Skeletal muscle tissue (tissue), 4 donors: ENCODE data around the gene SLC7A1. TPM values are rescaled to one million over a fixed set of nuclear protein-coding genes. Genes with fewer than 3 reads are reported as not detected.

Experiments
- H3K27ac ChIP-seq: one replicate; pipeline ENCODE4 v1.7.0; 2013; ENCODE audit warnings: mild to moderate bottlenecking, low read depth, low read length, inconsistent platforms
- H3K27me3 ChIP-seq, 3 donors: one replicate each; pipeline ENCODE4 v1.7.0; 2013; ENCODE audit warnings: low read length in 3 of 3; ENCODE audit not compliant: control insufficient read depth in 3 of 3, insufficient read depth in 3 of 3
- H3K36me3 ChIP-seq, 3 donors: one replicate each; pipeline ENCODE4 v1.7.0; 2013; ENCODE audit warnings: low read length in 3 of 3; ENCODE audit not compliant: control insufficient read depth in 3 of 3, insufficient read depth in 3 of 3
- H3K4me1 ChIP-seq, 3 donors: one replicate each; pipeline ENCODE4 v1.7.0; 2013; ENCODE audit warnings: low read length in 3 of 3, mild to moderate bottlenecking in 3 of 3; ENCODE audit not compliant: control insufficient read depth in 3 of 3, insufficient read depth in 3 of 3
- H3K4me3 ChIP-seq, 3 donors: one replicate each; pipeline ENCODE4 v1.7.0; 2013; ENCODE audit warnings: low read length in 3 of 3
- H3K9ac ChIP-seq, 3 donors: one replicate each; pipeline ENCODE4 v1.7.0; 2013; ENCODE audit warnings: low read length in 3 of 3, mild to moderate bottlenecking in 3 of 3, moderate library complexity in 2 of 3, low read depth in 1 of 3
- H3K9me3 ChIP-seq, 3 donors: one replicate each; pipeline ENCODE4 v1.7.0; 2013; ENCODE audit warnings: low read length in 3 of 3; ENCODE audit not compliant: control insufficient read depth in 3 of 3
- total RNA-seq: library from RNA; depleted of rRNA; stranded (reverse); fragments of >200 nt; gene quantifications from one replicate; pipeline ENCODE4 v1.2.3, GENCODE V29; 2014
- donor health status: Osteomylitis.

SLC7A1 gene
- total RNA-seq, 1 donor from 2014 or later: 4.2 TPM

DNA sequence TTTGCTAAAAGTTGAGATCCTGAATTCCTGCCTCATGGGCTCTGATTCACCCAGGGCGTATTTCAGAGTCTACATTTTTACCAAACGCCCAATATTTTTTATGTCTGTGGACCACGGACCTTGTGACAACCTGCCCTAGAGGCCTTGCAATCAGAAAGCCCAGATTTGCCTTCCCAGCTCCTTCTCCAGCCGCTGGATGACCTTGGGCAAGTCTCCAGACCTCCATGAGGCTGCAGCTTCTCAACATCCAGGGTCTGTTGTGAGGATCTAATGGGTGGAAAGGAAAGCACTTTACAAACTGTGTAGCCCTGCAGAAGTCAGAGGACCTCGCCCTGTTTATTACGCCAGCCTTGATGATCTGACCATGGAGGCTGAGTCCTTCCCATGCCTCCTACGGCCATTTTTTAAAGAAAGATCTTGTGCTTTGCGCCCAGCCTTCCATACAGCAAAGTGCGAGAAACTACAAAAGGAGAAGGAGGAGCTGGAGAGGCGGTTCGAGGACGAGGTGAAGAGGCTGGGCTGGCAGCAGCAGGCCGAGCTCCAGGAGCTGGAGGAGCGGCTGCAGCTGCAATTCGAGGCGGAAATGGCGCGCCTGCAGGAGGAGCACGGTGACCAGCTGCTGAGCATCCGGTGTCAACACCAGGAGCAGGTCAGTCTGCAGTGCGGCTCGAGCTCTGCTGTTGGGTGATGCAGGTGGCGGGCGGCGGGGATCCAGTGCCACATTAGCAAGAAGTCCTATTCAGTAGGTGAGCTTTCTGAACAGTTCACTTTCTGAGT lies 115.6 kb downstream of the SLC7A1 start:
- Histone ChIP-seq H3K27ac (no peak overlapping the region), H3K4me1 (no peaks in the 10 kb centered on the region), H3K4me3 (no peak overlapping the region), H3K36me3 (no peaks in the 10 kb centered on the region), H3K9me3 (no peaks in the 10 kb centered on the region), H3K27me3 (peaks cover 2 to 4% (median 4%) of the 10 kb centered on the region in 3 donors), H3K9ac (no peak overlapping the region)

DNA sequence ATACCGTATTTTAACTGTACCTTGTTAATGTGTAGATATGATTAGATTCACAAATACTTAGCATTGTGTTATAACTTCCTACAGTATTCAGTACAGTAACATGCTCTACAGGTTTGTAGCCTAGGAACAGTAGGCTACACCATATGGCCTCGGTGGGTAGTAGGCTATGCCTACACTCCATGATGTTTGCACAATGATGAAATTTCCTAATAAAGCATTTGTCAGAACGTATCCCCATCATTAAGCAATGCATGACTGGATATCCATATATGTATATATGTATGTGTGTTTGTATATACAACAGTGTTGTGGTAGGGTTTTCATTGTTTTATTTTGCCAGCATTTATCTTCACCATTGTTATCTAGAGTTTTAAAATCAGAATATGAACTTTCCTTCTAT lies 119.4 kb downstream of the SLC7A1 start:
- H3K27ac ChIP-seq: no peak overlapping the region
- no peaks in the 10 kb centered on the region for H3K4me1 ChIP-seq
- no peaks in the 10 kb centered on the region for H3K9me3 ChIP-seq
- H3K36me3 ChIP-seq: no peaks in the 10 kb centered on the region
- H3K27me3 ChIP-seq: peaks cover 2 to 4% (median 4%) of the 10 kb centered on the region in 3 donors
- no peak overlapping the region for H3K9ac ChIP-seq
- H3K4me3 ChIP-seq: no peak overlapping the region

DNA sequence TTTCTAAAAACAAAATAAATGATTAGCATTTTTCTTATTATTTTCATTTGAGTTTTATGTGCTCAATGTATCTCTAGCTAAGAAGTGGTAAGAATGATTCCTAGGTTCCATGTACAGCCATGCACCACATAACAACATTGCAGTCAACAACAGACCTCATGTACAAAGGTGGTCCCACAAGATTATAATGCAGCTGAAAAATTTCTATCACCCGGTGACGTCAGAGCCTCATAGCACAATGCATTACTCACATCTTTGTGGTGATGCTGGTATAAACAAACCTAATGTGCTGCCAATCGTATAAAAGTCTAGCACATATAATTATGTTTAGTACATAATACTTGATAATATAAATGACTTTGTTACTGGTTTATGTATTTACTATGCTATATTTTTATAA lies 120.5 kb downstream of the SLC7A1 start:
- Histone ChIP-seq H3K4me3 (no peak overlapping the region), H3K9ac (no peak overlapping the region), H3K36me3 (no peaks in the 10 kb centered on the region), H3K27me3 (peaks cover 0 to under 1% (median 0%) of the 10 kb centered on the region in 3 donors), H3K27ac (no peak overlapping the region), H3K4me1 (no peaks in the 10 kb centered on the region), H3K9me3 (no peaks in the 10 kb centered on the region)

DNA sequence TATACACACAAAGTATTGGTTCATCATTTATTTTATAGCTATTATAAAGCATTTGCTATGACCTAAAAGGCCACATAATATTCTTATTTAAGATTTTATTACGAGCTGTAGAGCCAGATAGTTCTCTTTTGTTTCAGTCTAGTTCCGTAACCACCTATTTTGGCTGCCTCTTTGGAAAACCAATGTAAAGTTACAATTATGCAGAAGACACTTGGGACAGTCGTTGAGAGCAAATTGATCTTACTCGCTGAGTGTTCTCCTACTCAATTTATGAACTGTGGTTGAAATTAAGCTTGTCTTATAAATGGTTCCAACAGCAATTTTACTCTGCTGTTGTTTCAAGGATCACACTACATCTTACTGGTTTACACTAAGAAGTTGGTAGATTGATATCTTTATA lies 122.3 kb downstream of the SLC7A1 start:
- no peak overlapping the region for H3K9ac ChIP-seq
- H3K27me3 ChIP-seq: no peaks in the 10 kb centered on the region
- no peaks in the 10 kb centered on the region for H3K36me3 ChIP-seq
- H3K4me1 ChIP-seq: no peaks in the 10 kb centered on the region
- no peaks in the 10 kb centered on the region for H3K9me3 ChIP-seq
- no peak overlapping the region for H3K27ac ChIP-seq
- no peak overlapping the region for H3K4me3 ChIP-seq

DNA sequence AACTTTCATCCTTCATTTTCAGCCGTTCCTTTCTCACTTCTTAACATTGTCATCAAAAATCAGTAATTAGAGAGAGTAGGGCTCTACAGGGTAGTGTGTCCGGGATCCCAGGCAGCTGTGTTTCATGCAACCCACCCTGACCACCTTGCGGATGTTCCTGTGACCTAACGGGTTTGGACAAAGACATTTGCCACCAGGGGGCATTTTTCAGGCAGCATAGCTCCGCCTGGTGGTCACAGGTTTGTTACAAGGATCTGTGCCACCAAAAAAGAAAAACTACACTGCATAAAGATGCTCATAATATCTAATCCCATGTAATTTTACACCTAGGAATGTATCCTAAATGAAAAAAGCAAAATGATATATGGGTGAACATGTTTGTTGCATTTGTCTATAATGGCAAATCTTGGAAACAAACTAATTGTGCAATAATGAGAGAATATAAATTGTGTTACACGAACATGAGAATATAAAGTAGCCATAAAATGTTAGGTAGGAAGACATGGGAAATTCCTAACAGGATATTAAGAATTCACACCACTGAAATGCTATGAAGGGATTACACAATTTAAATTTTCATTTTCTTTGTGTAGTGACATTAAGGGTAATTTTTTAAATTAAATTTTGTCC lies 123.0 kb downstream of the SLC7A1 start:
- Histone ChIP-seq H3K4me3 (no peak overlapping the region), H3K9ac (no peak overlapping the region), H3K9me3 (no peaks in the 10 kb centered on the region), H3K27ac (no peak overlapping the region), H3K36me3 (no peaks in the 10 kb centered on the region), H3K27me3 (no peaks in the 10 kb centered on the region), H3K4me1 (no peaks in the 10 kb centered on the region)

DNA sequence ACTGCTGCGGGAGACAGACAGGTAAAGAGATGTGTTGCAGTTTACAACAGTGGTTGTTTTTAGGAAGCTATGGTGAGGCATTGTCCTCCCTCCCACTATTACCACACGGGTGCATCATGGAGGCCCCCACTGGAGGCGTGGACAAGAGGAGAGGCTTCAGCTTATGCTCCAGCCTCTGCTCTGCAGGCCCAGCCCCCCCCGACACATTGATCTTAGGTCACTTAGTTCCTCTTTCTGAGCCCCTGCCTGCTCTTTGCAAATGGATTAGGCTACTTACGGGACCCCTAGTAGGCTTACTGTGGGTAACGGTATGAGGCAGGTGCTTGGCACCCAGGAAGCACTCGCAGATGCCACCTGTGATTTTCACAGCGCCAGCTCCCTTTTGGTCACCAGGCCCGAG lies 123.9 kb downstream of the SLC7A1 start:
- Histone ChIP-seq H3K27me3 (no peaks in the 10 kb centered on the region), H3K9me3 (no peaks in the 10 kb centered on the region), H3K9ac (no peak overlapping the region), H3K36me3 (no peaks in the 10 kb centered on the region), H3K4me1 (no peaks in the 10 kb centered on the region), H3K4me3 (no peak overlapping the region), H3K27ac (no peak overlapping the region)

DNA sequence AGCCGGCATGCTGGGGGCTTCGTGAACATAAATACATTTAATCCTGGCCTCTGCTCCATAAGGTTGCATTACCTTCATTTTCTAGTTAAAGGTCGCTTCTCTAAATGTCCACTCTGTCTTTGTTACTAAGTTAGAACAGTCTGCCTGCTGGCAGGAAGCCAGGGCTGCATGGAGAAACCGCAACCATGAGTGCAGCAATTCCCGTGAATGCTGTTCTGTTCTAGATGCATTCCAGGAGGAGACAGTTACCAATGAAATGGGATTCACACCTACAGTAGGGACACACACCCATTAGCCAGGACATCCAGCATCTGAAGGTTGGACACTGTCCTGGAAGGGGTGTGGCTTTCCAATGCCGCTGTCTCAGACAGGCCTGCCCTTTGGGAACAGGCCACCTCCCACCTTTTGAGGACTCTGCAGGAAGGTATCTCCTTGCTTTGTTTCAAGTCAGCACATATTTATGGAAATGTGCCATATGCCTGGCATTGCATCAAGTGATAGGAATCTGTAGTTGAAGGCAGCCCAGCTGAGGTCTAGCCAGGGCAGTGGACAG lies 129.7 kb downstream of the SLC7A1 start:
- H3K4me1 ChIP-seq: peaks cover 7 to 10% (median 8%) of the 10 kb centered on the region in 3 donors
- no peak overlapping the region for H3K4me3 ChIP-seq
- H3K9me3 ChIP-seq: peaks cover 0 to 2% (median 0%) of the 10 kb centered on the region in 3 donors
- no peaks in the 10 kb centered on the region for H3K36me3 ChIP-seq
- no peak overlapping the region for H3K9ac ChIP-seq
- H3K27ac ChIP-seq: no peak overlapping the region
- no peaks in the 10 kb centered on the region for H3K27me3 ChIP-seq

DNA sequence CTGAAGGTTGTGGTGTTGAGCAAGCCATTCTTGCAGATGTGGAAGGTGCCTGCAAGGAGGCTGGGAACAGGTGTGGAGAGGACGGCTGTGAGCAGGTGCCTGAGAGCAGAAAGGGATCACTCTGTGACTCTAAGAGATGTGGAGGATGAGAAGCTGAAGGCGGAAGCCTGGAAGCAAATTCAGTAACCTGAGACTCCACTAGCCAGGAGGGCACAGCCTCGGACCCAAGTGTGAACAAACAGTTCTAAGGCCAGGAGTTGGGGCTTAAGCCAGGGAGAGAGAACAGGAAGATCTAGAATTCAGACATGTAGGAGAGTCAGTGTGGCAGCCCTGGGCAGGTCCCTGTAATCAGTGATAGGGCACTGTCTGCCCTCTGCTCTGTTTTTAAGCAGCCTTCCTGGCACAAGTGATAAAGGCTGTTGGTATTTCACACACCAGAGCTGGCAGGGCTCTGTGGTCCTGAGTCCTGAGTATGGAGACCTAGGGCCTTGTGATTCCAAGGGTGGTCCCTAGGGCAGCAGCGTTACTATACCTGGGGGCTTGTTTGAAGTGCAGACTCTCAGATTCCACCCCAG lies 131.3 kb downstream of the SLC7A1 start:
- peaks cover 0 to 2% (median 0%) of the 10 kb centered on the region in 3 donors for H3K9me3 ChIP-seq
- H3K9ac ChIP-seq: no peak overlapping the region
- no peak overlapping the region for H3K4me3 ChIP-seq
- H3K4me1 ChIP-seq: peaks cover 7 to 10% (median 8%) of the 10 kb centered on the region in 3 donors
- H3K36me3 ChIP-seq: no peaks in the 10 kb centered on the region
- H3K27ac ChIP-seq: no peak overlapping the region
- no peaks in the 10 kb centered on the region for H3K27me3 ChIP-seq

DNA sequence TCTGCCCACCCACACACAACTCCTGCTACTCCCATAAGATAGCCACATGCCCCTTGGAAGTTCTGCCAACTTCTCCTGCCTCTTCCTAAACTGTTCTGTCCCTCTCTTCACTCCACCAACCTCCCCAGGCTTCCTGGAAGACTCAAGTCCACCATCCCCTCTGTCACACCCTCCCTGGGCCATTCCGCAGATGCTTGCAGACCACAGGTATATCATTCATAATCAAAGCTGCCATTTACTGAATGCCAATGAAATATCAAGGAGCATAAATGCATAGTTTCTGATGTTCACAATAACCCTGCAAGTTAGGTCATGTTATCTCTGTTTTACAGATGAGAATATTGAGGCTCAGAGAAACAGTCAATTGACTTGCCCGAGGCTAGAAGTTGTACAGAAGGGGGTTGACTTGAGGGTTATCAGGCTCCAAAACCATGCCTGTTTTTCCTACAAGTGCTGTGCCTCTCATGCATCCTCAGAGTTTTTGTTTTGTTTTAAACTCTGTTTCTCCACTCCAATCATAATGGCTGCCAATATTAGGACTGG lies 135.6 kb downstream of the SLC7A1 start:
- no peaks in the 10 kb centered on the region for H3K36me3 ChIP-seq
- H3K27ac ChIP-seq: no peak overlapping the region
- no peaks in the 10 kb centered on the region for H3K4me1 ChIP-seq
- peaks cover 0 to 2% (median 0%) of the 10 kb centered on the region in 3 donors for H3K9me3 ChIP-seq
- no peaks in the 10 kb centered on the region for H3K27me3 ChIP-seq
- H3K4me3 ChIP-seq: no peak overlapping the region
- H3K9ac ChIP-seq: no peak overlapping the region
